VCaP (cell line): ENCODE data around the gene STRADA.

Source experiments
- H3K27ac ChIP-seq: fragments of 450-650 bp; 2 replicates; pipeline ENCODE4 v1.5.1; 2017
- CTCF ChIP-seq: fragments of 450-650 bp; conservative IDR thresholded peaks from 2 replicates; pipeline ENCODE4 v1.5.1; 2017; ENCODE audit warnings: mild to moderate bottlenecking, moderate library complexity

STRADA gene

GRCh38 chr17:63688396-63689020 is 53.1 kb downstream of the STRADA start:
- no peak overlapping the region for H3K27ac ChIP-seq
- TF ChIP-seq CTCF = no peak

- H3K27ac ChIP-seq = peak overlapping the region; percentile 85
- no peak for TF ChIP-seq CTCF
These were observed 55.4 kb downstream of the STRADA start for GRCh38 chr17:63686138-63686685.

GRCh38 chr17:63685578-63685977 is 56.0 kb downstream of the STRADA start:
- no peak for TF ChIP-seq CTCF
- H3K27ac ChIP-seq = peak overlapping the region; percentile 85

- peak overlapping the region; percentile 85 for H3K27ac ChIP-seq
- TF ChIP-seq CTCF = no peak
These were observed 56.6 kb downstream of the STRADA start for GRCh38 chr17:63685041-63685440.

GRCh38 chr17:63682981-63683380 is 58.6 kb downstream of the STRADA start:
- H3K27ac ChIP-seq = peak overlapping the region; percentile 85
- no peak for TF ChIP-seq CTCF

GRCh38 chr17:63682441-63682840 is 59.2 kb downstream of the STRADA start:
- TF ChIP-seq CTCF = no peak
- 0 out of 2 replicates have a peak overlapping the region, but pooled peaks have one; percentile 85 for H3K27ac ChIP-seq

- no peak for TF ChIP-seq CTCF
- H3K27ac ChIP-seq = no peak overlapping the region
These were observed 60.1 kb downstream of the STRADA start for GRCh38 chr17:63681530-63681929.
